Activated CD4-positive, alpha-beta T cell treated with anti-CD3 and anti-CD28 coated beads, Interleukin-2, amount 50 U/mL, for 1 hour (primary cell): ENCODE data around the gene COL6A1.

Experiments used
- DNase-seq: peaks from one replicate; pipeline ENCODE4 v3.0.0-alpha.2; 2020

COL6A1 gene, protein sequence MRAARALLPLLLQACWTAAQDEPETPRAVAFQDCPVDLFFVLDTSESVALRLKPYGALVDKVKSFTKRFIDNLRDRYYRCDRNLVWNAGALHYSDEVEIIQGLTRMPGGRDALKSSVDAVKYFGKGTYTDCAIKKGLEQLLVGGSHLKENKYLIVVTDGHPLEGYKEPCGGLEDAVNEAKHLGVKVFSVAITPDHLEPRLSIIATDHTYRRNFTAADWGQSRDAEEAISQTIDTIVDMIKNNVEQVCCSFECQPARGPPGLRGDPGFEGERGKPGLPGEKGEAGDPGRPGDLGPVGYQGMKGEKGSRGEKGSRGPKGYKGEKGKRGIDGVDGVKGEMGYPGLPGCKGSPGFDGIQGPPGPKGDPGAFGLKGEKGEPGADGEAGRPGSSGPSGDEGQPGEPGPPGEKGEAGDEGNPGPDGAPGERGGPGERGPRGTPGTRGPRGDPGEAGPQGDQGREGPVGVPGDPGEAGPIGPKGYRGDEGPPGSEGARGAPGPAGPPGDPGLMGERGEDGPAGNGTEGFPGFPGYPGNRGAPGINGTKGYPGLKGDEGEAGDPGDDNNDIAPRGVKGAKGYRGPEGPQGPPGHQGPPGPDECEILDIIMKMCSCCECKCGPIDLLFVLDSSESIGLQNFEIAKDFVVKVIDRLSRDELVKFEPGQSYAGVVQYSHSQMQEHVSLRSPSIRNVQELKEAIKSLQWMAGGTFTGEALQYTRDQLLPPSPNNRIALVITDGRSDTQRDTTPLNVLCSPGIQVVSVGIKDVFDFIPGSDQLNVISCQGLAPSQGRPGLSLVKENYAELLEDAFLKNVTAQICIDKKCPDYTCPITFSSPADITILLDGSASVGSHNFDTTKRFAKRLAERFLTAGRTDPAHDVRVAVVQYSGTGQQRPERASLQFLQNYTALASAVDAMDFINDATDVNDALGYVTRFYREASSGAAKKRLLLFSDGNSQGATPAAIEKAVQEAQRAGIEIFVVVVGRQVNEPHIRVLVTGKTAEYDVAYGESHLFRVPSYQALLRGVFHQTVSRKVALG

DNA sequence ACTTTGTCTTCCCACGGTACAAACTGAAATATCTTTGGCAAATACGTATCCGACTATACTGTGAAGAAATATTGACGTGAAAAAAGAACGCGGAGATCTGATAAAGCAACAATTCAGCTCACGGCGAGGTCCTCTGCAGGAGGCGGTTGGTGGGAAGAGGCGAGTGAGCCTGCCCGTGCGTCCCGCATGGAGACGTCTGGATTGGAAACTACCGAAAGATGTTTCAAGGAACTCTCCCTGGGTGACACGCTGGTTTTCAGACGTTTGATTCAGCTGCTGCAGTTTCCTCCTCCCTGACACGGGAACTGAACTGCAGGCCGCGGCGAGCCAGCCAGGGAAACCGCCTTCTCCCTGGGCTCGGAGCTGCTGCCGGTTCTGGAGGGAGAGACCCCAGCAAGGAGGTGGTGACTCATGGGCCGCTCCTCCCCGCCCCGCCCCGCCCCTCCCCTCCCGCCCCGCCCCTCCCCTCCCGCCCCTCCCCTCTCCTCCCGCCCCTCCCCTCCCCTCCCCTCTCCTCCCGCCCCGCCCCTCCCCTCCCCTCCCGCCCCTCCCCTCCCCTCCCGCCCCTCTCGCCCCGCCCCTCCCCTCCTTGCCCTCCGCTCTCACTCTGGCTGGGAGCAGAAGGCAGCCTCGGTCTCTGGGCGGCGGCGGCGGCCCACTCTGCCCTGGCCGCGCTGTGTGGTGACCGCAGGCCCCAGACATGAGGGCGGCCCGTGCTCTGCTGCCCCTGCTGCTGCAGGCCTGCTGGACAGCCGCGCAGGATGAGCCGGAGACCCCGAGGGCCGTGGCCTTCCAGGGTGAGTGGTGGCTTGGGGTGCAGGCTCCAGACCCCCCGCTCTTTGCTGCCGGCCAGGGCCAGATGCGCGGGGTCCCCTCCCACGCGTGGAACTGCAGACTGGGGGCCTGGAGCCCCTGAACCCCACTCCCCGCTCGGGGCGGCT is at the start of gene COL6A1:
Gene COL6A1 (plus strand): TSS at position 620 of the 941 bp plus-strand sequence. CDS start 81 bp downstream, at position 701.
- DNase-seq = peak; percentile 55

DNA sequence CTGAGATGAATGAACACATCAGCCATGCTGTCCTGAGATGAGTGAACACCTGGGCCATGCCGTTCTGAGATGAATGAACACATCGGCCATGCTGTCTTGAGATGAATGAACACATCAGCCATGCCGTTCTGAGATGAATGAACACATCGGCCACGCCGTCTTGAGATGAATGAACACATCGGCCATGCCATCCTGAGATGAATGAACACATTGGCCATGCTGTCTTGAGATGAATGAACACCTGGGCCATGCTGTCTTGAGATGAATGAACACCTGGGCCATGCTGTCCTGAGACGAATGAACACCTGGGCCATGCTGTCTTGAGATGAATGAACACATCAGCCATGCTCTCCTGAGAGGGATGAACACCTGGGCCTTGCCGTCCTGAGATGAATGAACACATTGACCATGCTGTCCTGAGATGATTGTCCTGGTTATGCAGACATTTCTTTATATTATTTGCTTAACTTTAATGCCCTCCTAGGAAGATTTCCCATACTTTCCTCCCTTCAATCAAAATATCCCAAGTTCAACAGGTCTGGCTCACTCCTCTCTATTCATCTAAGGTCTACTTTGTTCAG is 48.6 kb upstream of the COL6A1 start:
- no peak for DNase-seq

DNA sequence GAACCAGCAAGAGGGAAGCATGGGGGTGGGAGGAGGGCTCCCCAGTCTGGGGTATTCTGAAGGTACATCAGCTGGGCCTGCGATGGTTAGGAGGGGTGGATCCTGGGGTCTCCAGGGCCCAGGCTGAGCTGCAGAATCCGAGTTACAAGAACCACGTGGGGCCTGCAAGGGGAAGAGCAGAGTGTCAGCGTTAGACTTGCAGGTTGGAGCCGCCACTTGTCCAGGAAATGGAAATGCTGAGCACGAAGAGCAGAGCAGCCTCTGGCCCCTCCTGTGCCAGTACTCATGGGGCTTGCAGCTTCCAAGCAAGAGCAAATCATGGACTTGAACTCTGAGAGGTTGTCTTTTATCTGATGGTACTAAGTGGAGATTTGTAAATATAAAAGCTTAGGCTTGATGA is 47.5 kb upstream of the COL6A1 start:
- no peak for DNase-seq

DNA sequence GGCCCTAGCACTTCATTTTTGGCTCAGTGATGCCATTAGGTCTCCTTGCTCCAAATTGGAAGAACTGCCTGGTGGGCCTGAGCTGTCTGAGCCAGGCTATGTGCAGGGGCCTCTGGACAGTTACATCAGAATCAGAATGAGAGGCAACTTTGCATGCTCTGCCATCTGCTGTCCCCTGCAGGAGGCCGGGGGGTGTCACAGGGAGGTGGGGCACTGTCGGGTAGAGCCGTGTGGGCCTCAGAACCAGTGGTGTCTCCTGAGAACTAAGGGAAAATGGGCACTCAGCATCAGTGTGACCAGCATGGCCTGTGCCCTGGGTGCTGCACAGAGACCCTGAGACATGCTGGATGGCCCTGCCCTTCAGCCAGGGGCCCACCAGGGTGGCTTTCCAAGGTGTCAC is 47.0 kb upstream of the COL6A1 start:
- no peak for DNase-seq

DNA sequence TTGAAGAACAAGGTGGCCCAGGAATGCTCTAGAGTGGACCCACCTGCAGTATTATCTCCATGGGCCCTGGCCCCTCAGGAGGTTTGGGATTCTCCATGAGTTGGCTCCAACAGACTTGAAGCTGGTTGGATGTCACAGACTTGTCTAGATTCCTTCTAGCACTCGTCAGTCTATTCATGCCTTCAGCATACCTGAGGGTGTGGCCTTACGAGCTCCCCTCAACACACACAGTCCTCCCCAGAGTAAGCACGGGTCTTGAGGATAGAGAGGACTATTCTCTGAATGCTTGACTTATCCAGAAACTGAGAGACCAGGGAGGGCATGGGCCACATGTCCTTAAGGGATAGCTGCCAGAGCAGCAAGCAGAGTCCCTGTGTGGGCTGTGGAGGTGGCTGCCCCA is 45.9 kb upstream of the COL6A1 start:
- DNase-seq = no peak

DNA sequence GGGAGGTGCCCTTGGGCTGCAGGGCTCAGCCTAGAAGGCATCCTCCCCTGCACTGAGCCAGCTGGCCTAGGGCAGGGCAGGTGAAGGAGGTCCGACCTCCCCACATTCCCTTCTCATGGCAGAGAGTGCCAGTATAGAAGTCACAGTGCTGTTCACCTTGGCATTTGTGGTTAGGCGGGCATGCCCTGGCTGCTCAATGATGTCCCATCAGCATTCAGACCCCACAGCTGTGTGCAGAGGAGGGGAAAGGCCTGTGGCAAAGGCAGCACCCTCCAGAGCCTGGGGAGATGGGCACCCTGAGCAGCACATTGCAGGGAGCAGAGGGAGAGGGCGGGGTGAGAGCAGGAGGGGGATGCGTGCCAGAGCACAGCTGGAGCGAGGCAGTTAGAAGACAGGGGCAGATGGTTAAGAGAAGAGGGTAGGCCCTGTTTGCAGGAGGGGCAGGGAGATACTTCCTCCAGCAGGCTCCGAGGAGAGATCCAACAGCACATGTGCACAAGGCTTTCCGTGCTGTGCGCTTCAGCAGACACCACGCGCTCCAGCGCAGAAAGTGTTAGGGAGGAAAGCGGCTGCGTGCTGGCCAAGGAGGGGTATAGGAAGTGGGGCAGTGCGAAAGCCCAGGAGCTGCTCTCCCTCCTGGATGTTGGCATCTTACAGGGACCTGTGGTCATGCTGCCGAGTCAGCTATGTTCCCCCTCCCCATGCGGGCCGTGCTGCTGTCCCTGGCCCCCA is 43.7 kb upstream of the COL6A1 start:
- DNase-seq = no peak

DNA sequence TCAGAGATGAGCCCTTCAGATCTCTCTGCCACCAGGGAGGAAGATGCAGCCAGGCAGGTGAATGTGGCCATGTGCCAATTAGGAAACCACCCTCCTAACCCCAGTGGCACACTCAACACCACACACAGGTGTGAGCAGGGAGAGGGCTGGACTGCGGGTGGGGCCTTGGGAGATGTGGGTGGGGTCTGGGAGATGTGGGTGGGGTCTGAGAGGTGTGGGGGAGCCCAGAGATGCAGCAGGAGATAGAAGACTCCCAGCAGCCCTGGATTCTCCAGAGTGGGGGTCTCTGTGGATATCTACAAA is 43.2 kb upstream of the COL6A1 start:
- DNase-seq = no peak

DNA sequence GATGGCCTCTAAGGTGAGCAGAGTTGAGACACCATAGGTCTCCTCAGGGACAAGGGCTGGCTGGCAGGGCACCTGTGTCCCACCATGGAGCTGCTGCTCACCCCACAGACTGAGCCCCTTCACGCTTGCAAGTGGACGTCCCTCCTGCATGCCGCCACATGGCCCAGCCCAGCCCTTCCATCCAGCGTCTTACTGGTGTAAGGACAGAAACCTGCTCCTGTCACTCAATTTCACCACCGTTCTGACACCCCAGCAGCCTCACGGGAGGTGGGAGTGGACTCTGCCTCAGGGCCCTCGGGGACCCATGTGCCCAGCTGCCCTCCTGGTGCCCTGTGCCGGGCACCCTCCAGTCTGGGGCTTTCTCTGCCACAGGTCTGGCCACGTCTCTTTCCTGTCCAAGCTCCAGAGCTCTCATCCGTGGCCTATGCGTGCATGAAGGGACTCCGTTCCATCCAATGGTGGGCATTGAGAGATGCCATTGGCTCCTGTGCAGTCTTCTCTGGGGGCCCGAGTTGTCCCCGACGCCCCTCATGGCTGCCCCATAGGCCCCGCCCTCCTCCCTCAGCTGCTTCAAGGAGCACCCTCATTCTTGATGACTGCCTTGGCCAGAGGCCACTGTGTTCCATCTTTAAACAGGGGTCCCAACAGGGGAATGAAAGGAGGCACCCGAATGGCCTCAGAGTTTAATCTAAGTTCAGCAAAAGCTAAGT is 42.6 kb upstream of the COL6A1 start:
- no peak for DNase-seq

DNA sequence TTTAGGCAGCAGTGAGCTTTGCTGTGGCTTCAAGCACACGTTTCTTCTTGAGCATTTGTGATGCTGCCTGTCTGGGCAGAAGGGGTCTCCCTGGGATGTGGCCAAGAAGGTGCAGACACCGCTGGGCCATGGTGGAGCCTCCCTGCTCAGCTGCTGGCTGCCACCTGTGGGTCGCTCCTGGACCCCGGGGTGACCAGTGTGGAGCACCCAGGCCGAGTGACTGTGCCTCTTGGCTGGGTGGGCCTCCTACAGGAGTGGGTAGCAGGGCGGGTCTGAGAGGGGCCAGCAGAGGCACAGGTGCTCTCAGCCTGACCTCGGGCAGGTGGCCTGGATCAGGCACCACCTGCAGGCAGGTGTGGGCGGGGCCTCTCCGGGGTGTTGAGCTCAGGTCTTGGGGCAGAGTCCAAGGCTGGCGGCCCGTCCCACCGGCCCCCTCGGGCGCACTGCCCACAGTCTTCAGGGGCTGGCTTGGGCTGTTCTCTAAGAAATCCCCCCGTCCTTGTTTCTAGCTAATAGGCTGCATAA is 42.0 kb upstream of the COL6A1 start:
- no peak for DNase-seq

DNA sequence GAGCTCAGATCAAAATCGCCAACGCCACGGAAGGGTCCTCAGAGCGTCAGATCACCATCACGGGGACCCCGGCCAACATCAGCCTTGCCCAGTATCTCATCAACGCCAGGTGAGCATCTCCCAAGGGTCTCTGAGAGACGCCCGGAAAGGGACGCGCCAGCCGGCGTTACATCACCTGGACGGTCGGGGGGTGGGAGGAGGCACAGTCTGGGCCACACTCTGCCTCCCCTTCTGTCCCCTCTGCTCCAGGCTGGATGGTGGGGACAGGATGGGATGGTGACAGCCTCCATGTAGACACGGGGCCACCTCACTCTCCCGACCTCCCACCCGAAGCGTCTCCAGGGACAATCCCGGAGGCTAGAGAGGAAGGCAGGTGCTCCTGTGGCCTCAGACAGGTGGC is 41.5 kb upstream of the COL6A1 start:
- DNase-seq = no peak

DNA sequence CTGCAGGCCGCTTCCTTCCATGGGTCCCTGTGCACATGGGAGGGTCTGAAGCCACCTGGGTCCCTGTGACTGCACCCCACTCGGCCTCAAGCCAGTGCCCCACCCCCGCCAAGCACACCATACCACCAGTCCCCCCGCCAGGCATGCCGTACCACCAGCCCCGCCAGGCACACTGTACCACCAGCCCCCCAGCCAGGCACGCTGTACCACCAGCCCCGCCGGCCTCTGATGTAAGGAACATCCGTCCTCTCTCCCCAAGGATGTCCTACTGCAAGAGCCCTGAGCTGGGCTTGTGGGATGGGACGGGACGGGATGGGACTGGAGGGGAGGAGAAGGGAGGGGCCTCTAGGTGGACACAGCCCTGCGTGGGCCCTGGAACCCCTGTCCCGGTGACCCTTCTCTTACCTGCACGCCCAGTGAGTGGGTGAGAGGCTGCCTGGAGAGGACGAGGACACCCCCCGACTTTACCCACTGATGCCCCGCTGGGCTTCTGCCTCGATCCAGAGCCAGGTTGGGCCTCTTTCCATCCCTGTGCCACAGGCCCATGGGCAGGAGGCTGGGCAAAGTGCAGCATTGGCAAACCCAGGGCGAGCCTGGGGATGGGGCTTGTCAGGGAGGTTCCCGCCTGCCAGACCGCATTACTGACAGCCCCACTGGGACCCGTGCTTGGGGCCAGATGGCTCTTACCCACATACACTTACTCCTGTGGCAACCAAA is 40.8 kb upstream of the COL6A1 start:
- DNase-seq = no peak

DNA sequence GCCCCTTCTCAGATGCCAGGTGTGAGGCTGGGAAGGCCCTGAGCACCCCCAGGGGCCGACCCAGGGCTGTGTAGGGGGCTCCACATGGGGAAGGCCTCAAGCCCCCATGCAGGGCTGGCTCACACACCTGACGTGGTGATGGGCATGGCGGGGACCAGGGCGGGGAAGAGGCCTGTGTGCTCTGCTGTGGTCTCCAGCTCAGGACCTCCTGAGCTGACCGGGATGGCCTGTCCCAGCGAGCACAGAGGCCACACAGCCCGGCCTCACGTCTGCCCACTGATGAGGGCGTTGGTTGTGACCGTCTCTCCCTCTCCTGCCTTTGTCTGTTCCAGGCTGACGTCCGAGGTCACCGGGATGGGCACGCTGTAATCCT is 40.2 kb upstream of the COL6A1 start:
- no peak for DNase-seq

DNA sequence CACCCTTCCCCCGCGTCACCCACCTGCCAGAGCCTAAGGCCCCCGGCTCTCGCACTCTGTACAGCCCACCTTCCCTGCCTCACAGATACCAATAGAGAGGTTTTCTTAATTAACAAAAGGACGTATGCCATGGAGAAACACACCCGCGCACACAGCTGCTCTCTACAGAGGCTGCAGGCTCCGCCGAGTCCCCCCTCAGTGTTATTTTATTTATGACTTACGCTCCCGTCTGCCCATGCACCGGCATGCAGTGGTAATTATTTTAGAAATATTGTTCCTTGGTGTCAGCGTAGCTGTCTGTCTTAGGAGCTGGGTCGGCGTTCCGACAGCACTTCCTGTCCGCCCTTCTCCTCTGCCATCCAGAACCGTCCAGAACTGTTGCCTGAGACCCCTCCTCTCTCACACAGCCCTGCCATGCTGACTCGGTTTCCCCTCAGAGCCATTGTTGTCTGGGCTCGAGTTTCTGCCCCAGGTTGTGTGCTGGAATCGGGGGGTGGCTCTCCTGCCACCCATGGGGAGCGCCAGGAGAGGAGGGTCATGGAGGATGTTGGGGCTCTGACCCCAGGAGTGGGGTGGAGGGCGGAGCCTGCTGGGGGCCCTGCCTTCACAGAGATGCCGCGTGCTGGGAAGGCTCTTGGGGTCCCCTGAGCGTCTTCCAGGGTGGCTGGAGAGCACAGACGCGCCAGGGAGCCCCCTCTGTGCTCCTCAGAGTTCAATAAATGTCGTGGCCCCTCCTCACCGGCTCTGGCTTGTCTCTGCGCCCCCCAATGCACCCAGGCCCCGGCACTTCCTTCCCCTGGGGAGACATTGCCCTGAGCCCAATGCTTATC is 39.6 kb upstream of the COL6A1 start:
- DNase-seq = no peak

DNA sequence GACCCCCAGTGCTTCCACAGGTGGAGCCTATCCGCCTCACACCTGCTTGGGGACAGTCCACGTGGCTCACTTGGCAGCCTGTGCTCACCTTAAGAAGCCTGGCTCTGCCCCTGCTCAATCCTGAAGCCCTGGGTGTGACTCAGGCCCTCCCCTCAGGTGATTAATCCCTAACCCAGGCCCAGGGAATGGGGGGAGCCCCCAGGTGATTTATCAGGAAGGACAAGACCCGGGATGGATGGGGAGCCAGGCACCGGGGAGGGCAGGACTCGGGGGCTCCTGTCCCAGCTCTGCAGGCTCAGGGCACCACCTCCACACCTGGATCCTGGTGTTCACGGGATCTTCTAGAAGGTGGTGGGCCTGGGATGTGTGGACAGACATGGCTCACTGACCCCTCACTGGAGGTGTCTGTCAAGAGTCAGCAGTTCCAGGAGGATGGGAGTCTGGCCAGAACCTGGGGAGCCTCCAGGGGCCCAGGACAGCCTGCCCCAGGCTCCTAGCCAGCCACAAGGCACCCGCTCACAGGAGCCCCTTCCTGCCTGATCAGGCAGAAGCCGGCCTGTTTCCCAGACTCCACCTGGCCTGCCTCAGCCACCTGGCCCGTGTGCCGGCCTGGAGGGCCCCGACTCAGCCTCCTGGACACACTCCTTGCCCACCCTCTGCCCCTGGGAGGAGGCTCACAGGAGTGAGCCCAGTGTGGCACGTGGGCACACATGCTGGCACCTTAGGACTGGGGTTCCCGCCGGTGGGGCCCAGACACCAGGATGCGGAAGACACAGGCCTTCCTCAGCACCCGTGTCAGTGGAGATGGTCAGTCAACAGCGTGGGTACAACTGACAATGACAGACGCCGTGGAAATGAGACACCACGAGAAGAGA is 38.6 kb upstream of the COL6A1 start:
- no peak for DNase-seq

DNA sequence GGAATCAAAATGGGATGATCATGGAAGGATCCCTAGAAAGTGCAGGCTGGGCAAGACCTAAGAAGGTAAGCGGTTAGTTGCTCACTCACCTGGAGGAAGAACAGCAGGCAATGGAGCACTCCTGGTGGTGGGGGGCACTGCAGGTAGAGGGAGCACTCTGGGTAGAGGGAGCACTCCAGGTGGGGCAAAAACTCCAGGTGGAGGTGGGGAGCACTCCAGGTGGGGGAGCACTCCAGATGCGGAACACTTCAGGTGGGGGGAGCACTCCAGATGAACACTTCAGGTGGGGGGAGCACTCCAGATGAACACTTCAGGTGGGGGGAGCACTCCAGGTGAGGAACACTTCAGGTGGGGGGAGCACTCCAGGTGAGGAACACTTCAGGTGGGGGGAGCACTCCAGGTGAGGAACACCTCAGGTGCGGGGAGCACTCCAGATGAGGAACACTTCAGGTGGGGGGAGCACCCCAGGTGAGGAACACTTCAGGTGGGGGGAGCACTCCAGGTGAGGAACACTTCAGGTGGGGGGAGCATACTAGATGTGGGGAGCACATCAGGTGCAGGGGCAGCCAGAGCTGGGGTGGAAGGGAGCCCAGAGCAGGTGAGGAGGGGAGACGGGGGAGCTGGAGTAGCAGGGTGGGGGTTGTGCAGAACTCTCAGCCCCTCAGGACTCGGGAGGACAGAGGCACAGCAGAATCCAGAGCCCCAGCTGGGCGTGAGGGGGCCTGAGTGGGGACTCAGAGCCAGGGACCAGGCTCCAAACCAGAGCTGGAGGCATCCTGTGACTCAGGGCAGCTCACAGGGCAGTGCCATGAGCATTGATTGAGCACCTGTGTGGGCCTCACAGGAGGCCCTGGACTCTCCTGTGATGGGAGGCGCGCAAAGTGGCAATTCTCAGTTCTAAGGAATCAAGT is 37.7 kb upstream of the COL6A1 start:
- no peak for DNase-seq

DNA sequence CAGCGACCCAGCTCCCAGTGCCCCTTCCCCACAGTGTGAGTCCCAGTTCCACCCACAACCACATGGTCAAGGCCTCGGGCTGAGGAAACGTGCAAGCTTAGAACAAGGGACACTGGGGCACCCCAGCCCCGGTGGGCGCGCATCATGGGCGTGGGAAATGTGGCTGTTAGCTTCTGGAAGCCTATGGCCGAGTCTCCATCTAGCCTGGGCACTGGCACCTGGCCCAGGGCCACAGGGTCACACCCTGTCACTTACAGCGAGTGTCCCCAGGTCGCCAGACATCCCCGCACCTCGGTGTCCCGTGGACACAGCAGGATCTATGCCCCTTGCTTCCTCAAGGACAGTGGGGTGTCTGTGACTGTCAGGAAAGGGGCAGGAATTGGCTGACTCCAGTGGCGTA is 37.0 kb upstream of the COL6A1 start:
- no peak for DNase-seq
